OCI-LY1 (cell line): ENCODE results near the gene CAMK2D.
A peak's percentile ranks its signal among the peaks of the same experiment; 100 is the strongest.

Experiments used
- H2AFZ ChIP-seq: fragments of 200-600 bp; sonication (generic), shearing (Covaris generic); 2 replicates; pipeline ENCODE4 v1.6.0; 2014; ENCODE audit warnings: antibody characterized with exemption, mild to moderate bottlenecking, low read length
- H3F3A ChIP-seq: fragments of 200-600 bp; sonication (generic), shearing (Covaris generic); 2 replicates; pipeline ENCODE4 v1.6.0; 2014; ENCODE audit warnings: mild to moderate bottlenecking, antibody characterized with exemption, low read length, moderate library complexity; ENCODE audit not compliant: insufficient read depth
- H3K27ac ChIP-seq: fragments of 200-600 bp; sonication (generic); 2 replicates; pipeline ENCODE4 v1.5.1; 2014; ENCODE audit warnings: low read length, mixed run types, mild to moderate bottlenecking, low read depth; ENCODE audit not compliant: poor library complexity, severe bottlenecking
- H3K27me3 ChIP-seq: fragments of 200-600 bp; sonication (generic); 2 replicates; pipeline ENCODE4 v1.6.0; 2014; ENCODE audit warnings: antibody characterized with exemption, mild to moderate bottlenecking, low read length, moderate library complexity; ENCODE audit not compliant: insufficient read depth
- H3K36me3 ChIP-seq: fragments of 200-600 bp; sonication (generic); 2 replicates; pipeline ENCODE4 v1.6.1; 2014; ENCODE audit warnings: mild to moderate bottlenecking, antibody characterized with exemption, low read length, moderate library complexity, mixed read lengths; ENCODE audit not compliant: insufficient read depth
- H3K4me1 ChIP-seq: fragments of 200-600 bp; sonication (generic); 2 replicates; pipeline ENCODE4 v1.5.1; 2014; ENCODE audit warnings: mild to moderate bottlenecking, low read length, moderate library complexity; ENCODE audit not compliant: insufficient read depth, severe bottlenecking
- H3K4me2 ChIP-seq: fragments of 200-600 bp; sonication (generic), shearing (Covaris generic); 2 replicates; pipeline ENCODE4 v1.6.1; 2014; ENCODE audit warnings: low read length
- H3K4me3 ChIP-seq: fragments of 200-600 bp; sonication (generic); 2 replicates; pipeline ENCODE4 v1.5.1; 2014; ENCODE audit warnings: low read length, low read depth, mild to moderate bottlenecking, mixed read lengths; ENCODE audit not compliant: poor library complexity, severe bottlenecking
- H3K79me2 ChIP-seq: fragments of 200-600 bp; shearing (Covaris generic); 2 replicates; pipeline ENCODE4 v1.6.1; 2016; ENCODE audit warnings: mixed run types, low read length, mixed read lengths; ENCODE audit not compliant: insufficient read depth
- H3K9ac ChIP-seq: fragments of 200-600 bp; sonication (generic), shearing (Covaris generic); 2 replicates; pipeline ENCODE4 v1.6.1; 2014; ENCODE audit warnings: mild to moderate bottlenecking, low read length, mixed read lengths
- H3K9me2 ChIP-seq: fragments of 200-600 bp; sonication (generic), shearing (Covaris generic); 2 replicates; pipeline ENCODE4 v1.6.1; 2014; ENCODE audit warnings: low read depth, mild to moderate bottlenecking, low read length, mixed read lengths
- H3K9me3 ChIP-seq: fragments of 200-600 bp; shearing (Covaris generic); 2 replicates; pipeline ENCODE4 v1.6.1; 2014; ENCODE audit warnings: low read length, mixed read lengths
- H4K20me1 ChIP-seq: fragments of 200-600 bp; sonication (generic), shearing (Covaris generic); 2 replicates; pipeline ENCODE4 v1.6.0; 2016; ENCODE audit warnings: mild to moderate bottlenecking, low read length; ENCODE audit not compliant: insufficient read depth
- CTCF ChIP-seq: fragments of 200-600 bp; sonication (generic), shearing (Covaris generic); IDR thresholded peaks from 2 replicates; pipeline ENCODE4 v1.5.1; 2017; ENCODE audit warnings: mild to moderate bottlenecking, antibody characterized with exemption, low read length, moderate library complexity, mixed read lengths
- EZH2 ChIP-seq: fragments of 200-600 bp; sonication (generic), shearing (Covaris generic); IDR thresholded peaks from 2 replicates; pipeline ENCODE4 v1.8.0; 2017; ENCODE audit warnings: borderline replicate concordance, mixed run types, mild to moderate bottlenecking, antibody characterized with exemption, low read length, moderate library complexity, mixed read lengths

CAMK2D gene

GRCh38 chr4:113547487-113548042 lies 214.0 kb downstream of the CAMK2D start:
- Histone ChIP-seq H3K27me3 (no peaks in the 10 kb centered on the region), H2AFZ (no peak overlapping the region), H3F3A (0 out of 2 replicates have a peak, but pooled peaks cover 7% of the 10 kb centered on the region), H3K36me3 (peaks cover 68% of the 10 kb centered on the region), H3K4me1 (peaks cover 34% of the 10 kb centered on the region), H4K20me1 (no peaks in the 10 kb centered on the region), H3K4me3 (no peak overlapping the region), H3K79me2 (no peaks in the 10 kb centered on the region), H3K9ac (peak overlapping the region; percentile 13), H3K9me2 (no peaks in the 10 kb centered on the region), H3K4me2 (peak overlapping the region; percentile 26), H3K9me3 (no peaks in the 10 kb centered on the region), H3K27ac (peak overlapping the region; percentile 82)
- TF ChIP-seq EZH2 (no peak), CTCF (peak; percentile 96)

GRCh38 chr4:113541933-113542332 lies 219.6 kb downstream of the CAMK2D start:
- Histone ChIP-seq H3K27me3 (no peaks in the 10 kb centered on the region), H3K4me3 (no peak overlapping the region), H3K79me2 (no peaks in the 10 kb centered on the region), H3K27ac (no peak overlapping the region), H3K4me2 (no peak overlapping the region), H3F3A (no peaks in the 10 kb centered on the region; the same call in 1 of the 2 replicates), H3K9me2 (no peaks in the 10 kb centered on the region), H3K36me3 (peaks cover 57% of the 10 kb centered on the region), H3K4me1 (no peaks in the 10 kb centered on the region), H3K9ac (no peak overlapping the region), H4K20me1 (no peaks in the 10 kb centered on the region), H3K9me3 (no peaks in the 10 kb centered on the region), H2AFZ (no peak overlapping the region)
- no peak for TF ChIP-seq EZH2
- TF ChIP-seq CTCF, result no peak

GRCh38 chr4:113540859-113541258 lies 220.7 kb downstream of the CAMK2D start:
- no peak overlapping the region for H3K4me3 ChIP-seq
- H3K27ac ChIP-seq, result no peak overlapping the region
- H3K79me2 ChIP-seq, result no peaks in the 10 kb centered on the region
- H3F3A ChIP-seq, result no peaks in the 10 kb centered on the region; the same call in 1 of the 2 replicates
- H3K9me3 ChIP-seq, result no peaks in the 10 kb centered on the region
- TF ChIP-seq EZH2 (no peak), CTCF (no peak)
- H3K9ac ChIP-seq, result no peak overlapping the region
- no peaks in the 10 kb centered on the region for H3K27me3 ChIP-seq
- no peaks in the 10 kb centered on the region for H3K4me1 ChIP-seq
- no peak overlapping the region for H3K4me2 ChIP-seq
- H3K36me3 ChIP-seq, result peaks cover 55% of the 10 kb centered on the region
- no peak overlapping the region for H2AFZ ChIP-seq
- no peaks in the 10 kb centered on the region for H3K9me2 ChIP-seq
- no peaks in the 10 kb centered on the region for H4K20me1 ChIP-seq
